HG02763 (cell line): ENCODE data around the gene ATP10A.

Experiments used
- ATAC-seq: cut with Tn5 transposase; IDR thresholded peaks from one replicate; pipeline ENCODE4 v1.9.1; 2021; ENCODE audit warnings: mild to moderate bottlenecking, moderate library complexity; ENCODE audit not compliant: unreplicated experiment

The ATP10A gene

DNA sequence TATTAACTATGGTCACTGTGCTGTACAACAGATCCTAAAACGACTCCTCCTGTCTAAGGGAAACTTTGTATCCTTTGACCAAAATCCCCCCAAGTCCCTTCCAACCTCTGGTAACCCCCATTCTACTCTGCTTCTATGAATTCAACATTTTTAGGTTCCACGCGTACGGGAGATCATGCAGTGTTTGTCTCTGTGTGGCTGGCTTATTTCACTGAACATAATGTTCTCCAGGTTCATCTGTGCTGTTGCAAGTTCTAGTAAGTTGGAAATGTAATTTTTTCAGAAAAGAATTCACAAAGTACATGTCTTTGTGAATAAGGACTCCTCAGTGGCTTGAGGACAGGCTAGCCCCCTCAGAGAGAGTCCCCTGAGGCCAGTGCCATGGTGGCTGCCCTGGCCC, 66.1 kb downstream of the ATP10A start:
- ATAC-seq, result no peak

DNA sequence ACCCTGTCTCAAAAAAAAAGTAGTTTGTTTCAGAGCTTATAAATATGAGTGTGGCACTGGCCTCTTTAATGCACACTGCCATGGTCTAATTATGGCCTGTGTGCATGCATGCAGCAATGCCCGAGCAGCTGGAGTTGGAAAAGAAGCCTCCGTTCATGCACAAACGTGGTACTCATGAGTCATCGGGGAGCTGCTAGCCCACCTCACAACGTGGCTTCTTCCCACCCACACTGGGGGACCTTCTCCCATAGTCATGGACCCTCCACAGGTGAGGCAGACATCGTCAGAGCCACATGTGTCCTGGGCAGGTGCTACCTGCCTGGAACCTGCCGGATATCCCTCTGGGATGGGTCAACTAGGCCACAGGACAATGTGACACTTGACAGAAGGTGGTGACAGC, 66.7 kb downstream of the ATP10A start:
- ATAC-seq, result no peak

DNA sequence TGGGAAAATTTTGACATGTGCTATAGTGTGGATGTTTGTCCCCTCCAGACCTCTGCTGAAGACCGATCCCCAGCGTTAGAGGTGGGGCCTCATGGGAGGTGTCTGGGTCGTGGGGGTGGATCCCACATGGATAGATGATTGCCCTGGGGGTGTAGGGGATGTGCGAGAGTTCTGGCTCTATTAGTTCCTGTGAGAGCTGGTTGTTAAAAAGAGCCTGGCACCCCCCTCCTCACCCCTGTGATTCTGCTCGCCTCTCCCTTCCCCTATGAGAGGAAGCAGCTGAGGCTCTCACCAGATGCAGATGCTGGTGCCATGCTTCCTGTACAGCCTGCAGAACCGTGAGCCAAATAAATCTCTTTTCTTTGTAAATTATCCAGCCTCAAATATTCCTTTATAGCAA, 67.4 kb downstream of the ATP10A start:
- ATAC-seq, result no peak

DNA sequence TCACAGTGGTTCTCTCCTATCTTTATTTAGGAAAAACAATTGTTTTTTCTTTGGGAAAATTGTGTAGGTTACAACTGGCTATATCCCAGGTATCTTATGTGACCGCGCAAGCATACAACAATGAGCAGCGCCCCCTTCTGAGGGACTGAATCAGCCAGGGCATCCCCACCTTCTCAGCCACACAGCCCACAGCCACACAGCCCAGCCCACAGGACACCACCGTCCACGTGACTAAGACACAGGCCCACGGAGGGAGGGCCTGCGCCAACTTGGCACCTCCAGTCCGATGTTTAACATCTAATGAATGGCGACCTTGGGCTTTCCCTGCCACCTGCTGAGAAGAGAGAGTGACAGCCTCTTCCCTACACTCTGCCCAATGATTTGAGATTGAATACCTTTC, 68.1 kb downstream of the ATP10A start:
- ATAC-seq, result no peak

DNA sequence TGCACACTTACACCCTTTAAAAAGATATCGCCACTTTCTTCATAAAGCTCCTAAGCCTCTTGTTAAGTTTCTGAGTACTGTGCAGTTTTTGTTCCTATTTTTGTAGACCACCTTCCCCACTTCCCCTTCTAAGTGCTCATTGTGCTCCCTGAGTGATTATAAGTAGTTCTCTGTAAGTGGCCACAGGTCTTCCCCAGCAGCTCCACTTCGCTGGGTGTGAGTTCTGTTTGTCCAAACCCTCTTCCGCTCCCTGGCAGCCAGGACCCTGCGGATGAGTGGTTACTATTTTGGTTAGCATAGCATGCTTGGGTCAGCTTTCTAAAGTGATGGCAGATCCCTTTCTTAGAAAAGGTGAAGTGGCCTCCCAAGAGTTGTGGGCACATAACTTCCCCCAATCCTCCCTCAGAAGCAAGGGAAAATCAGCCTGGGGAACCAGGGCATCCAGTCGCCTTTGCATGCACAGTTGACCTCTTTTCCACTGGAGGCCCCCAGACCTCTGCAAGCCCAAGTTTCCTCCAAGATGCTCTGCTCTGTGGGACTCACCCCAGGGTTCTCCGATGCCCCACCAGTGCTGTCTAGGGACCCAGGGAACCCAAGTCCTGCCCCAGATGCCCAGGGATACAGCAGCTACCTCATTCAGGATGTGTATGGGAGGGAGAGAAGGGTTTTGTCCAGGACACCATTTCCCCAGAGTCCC, 69.6 kb downstream of the ATP10A start:
- peak; percentile 72 for ATAC-seq

DNA sequence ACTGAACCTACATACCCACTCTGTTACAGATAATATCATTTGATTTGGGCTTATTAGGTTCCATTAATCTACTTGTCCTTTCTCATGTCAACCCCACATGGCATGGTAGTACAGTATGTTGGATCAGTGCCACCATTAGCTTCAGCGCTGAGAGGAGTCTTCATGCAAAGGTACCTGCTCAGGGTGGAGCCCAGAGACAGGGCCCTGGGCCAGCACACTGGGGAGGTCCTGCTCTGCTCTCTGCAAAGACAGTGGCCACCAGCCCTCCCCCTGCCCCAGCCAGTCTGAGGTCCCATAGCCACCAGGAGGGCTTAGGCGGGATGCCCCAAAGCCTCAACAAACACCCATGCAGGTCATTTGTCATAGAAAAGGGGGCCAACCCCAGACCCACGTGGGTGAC, 71.0 kb downstream of the ATP10A start:
- ATAC-seq, result no peak

DNA sequence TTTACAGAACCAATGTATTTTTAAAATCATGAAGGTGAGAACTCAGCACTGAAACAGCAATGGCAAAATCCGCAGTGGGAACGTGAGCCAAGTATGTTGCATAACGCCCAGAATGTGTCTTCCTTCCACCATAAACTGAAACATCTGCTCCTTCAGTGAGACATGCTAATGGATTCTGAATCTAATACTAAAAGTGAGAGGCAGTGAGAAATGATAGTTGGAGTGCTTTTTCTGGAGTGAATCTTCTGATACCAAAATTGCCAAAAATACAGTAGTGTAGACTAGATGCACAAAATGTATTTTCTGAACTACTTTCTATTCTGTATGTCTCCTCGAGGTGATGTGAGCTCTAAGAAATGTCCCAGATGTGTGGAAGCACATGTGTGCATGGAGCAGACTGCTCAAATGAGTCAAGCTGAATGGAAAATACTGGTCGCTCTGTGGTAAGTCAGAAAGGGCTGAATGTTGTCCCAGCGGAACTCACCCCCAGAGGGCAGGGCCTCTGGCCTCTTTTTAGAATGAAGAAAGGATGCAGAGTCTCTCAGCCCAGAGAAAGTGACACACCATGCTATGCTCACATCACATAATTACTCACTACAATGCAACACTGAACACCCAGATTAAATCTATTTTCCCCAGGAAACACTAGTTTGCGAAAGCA, 73.0 kb downstream of the ATP10A start:
- ATAC-seq, result no peak

DNA sequence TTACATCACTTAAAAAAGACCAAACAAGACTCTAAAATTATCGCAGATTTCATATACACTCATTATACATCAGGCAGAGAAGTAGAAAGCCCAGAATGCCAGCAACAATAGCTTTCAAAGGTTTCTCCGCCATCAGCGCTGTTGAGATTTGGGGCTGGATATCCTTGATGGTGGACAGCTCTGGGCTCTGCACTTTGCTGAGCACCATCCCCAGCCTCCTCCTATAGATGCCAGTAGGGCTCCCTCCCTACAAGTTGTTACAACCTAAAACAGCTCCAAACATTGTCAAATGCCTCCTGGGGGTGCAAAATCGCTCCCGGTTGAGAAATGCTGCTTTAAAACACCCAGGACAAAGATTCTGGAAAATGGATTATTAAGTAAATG, 73.5 kb downstream of the ATP10A start:
- ATAC-seq, result no peak

DNA sequence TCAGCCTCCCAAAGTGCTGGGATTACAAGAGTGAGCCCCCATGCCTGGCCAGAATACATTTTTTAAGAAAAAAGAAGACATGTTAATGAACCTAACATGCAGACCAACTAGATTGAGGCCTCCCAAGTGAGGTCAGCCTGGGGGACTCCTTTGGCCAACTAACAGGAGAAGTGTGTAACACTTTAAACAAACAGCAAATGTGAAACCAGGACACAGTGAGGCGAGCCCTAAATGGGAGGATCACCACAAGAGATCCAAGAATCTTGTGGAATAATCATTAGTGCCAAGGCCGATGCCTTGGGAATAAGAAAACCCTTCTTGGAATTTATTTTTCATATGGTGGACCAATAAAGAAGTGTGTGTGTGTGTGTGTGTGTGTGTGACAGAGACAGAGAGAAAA, 73.9 kb downstream of the ATP10A start:
- no peak for ATAC-seq

DNA sequence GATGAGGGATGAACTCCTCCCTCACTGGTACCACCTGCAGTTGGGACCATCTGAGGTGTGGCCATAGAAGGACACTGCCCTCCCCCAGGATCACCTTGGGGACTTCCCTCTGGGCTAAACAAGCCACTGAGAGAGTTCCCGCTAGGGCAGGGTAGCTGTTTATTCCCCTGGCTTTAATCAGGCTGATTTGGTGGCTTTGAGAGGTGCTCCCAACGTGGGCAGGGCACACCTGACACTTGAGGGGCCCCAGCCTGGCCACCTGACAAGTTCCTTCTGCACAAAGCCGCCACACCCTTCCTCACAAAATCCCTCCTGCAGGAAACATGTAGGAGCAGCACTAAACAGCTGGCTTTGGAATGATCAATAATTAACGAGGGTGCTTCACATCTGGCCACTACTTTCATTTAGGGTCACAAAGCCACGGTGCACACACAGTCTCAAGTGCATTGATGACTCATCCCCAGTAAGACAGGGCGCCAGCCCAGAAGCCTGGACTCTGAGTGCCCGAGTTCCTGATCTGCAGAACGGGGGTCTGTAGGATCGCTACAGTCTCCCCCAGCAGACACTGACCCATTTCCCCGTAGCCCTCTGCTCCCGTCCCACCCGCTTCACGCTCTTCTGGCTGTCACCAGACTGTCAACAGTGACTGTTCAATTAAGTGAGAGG, 75.1 kb downstream of the ATP10A start:
- ATAC-seq, result peak; percentile 71

DNA sequence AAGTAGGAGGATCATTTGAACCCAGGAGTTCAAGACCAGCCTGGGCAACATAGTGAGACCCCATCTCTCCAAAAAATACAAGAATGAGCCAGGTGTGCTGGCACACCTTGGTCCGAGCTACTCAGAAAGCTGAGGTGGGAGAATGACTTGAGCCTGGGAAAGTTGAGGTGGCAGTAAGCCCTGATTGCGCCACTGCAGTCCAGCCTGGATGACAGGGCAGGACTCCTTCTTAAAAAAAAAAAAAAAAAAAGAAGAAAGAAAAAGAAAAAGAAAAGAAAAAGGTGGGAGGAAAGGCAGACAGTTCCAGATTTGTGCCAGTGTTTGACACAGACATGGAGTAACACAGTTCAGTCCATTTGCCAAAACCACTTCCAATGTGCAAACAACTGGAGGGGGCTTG, 75.7 kb downstream of the ATP10A start:
- no peak for ATAC-seq

DNA sequence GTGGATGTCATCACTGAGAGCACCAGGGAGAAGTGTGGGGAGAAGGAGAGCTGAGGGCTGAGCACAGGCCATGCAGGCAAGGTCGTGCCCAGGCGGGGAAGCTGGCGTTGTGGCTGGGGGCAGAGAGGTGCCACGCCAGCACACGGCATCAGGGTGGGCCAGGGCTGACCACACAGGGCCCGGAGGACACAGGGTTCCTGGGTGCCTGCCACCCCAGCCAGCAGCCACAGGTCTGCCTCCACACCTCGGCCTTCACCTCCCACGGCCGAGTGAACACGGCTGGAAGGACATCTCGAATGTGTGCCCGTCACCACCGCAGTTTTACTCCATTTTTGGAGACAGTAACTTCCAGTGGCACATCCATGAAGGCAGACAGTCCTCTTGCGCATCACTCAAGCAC, 77.1 kb downstream of the ATP10A start:
- ATAC-seq, result no peak

DNA sequence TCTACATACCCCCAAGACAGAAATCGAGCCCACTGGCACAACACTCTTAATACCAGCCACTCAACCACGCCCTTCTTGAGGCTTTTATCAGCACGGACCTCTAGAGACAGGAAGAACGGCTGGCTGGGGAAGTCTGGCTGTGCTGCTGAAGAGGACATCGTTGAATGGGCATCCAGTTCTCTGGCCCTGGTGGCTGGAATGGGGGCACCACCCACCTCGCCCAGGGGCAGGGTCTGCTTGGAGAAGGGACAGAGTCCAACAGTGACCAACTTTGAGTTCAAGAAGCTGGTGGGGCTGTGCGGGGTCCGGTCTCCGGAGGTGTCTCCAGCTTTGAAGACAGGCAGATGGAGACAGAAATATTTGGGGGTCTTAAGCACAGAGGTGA, 77.5 kb downstream of the ATP10A start:
- ATAC-seq, result no peak

DNA sequence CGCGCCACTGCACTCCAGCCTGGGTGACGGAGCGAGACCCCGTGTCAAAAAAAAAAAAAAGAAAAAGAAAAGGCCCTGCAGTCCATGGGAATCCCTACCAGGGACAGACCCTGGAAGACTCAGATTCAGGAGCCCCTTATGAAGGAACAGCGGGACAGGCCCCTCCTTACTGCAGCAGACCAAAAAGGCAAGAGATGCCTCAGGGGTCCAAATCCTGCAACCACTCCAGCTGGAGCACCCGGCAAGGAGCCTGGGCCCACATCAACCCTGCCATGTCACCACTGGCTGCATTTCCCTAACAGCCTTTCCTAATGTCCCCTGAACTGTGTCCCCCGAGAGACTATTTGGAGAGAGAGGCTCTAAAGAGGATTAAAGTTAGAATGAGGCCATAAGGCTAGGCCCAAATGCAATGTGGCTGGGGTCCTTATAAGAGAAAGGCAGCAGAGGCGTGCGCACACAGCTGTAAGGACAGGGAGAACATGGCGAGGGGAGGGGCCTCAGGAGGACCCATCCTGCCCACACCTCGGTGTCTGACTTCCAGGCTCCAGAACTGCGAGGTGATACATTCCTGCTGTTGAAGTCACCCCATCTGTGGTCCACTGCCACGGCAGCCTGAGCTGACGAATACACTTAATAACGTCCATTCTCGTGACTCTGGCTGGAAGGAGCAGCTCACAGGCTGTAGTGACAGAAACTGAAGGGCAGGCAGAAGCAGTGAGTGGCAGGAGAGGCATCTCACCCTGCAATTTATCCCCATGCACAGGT, 78.1 kb downstream of the ATP10A start:
- no peak for ATAC-seq

DNA sequence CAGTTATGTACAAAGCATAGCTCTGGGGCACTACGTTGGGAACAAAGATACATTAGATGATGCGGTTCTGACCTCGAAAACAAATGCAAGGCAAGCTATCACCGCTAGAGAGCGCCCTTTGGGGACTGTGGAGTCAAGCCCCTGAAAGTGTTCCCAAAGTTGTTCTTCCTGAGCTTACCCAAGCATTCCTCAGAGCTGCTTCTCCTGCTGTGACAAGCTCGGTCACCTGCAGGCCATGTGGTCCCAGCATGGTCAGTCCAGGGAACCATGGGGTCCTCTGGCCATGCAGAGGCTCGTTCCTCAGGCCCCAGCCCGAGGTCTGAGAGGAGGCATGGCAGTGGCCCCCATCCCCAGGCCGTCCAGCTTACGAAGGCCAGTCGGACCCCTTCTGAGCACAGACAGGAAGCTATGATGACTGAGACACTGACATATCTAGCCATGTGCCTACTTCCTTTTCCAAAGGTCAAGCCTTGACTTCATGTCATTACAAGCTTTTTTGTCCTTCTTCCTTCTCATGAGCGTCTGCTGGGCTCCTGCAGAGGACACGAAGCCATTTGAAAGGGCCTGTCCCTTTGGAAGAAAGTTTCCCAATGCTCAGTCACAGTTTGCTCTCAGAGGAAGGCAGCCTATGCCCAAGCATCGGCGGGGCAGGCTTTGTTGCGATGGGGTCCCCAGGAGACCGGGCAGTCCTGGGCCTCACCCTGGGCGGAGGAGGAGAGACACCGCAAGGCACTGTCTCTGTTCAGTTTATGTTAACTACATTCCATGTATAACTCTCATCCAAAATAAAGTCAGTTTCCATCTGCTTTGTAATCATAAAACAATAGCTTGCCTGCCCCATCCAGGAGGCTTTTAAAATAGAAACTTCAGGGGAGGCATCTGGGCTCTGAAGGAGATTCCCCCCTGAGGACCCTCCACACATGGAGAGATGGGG, 79.3 kb downstream of the ATP10A start:
- no peak for ATAC-seq

DNA sequence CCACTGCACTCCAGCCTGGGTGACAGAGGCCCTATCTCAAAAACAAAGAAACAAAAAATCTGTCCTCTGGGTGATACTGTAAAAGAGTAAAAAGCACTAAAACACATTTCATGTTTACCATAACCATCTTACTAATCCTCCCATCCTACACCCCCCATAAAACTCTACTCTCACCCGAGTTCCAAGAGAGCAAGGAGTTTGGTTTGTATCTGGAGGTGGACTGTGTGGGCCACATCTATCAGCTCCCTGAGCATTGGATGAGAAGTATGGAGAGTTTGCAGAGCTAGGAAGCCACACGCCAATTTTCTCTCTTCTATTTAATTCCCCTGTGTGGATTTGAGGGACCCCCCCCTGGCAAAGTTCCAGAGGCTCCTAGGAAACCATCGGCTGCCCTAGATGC, 80.0 kb downstream of the ATP10A start:
- ATAC-seq, result no peak

DNA sequence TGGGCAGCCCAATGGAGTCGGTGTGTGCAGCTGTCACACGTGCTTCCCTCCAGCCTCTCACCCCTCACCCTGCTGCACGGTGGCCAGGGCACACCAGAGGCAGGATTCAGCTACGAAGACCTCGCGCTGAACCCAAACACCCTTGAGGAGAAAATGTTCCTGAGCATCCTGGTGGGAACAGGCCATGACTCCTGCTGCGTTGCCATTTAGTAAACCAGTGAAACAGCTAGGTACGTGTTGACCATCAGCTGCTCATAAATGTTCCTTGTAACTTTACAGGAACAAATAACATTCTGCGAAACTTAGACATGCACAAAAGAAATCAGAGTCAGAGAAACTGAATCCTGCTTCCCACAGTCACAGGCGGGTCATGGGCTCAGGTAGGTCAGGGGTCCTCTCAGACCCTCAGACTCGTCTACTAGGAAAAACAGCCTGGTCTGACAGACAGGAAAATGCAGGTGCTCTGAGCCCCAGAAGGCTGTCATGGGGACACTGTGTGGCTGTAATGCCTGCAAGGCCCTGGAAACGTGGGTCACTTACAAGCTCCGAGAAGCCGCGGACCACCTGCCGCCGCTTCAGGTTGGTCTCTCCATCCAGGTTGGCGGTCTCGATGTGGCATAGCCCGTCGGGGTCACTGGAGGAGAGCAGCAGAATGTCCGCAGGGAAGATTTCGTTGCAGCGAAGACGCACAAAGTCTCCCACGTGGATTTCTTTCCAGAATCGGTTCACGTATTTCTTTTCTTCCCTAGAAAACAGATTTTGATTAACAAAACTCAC, 82.5 kb downstream of the ATP10A start:
- ATAC-seq, result no peak

DNA sequence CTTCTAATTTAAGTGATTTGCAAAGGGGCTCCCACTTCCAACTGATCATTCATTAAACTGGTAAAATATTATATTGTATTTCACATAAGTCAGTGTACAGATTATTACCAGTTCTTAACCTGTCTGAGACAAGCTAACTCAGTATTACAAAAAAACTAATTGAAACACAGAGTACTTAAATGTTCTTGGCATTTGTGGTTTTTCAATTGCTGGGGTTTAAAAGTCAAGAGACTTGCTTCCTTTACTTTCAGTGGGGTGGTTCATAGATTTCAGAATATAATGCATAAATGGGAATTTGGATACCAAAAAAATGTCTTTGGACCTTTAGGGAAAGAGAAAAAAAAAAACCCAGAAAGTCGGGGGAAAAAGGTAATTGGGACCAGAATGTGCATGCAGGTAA, 85.0 kb downstream of the ATP10A start:
- no peak for ATAC-seq

DNA sequence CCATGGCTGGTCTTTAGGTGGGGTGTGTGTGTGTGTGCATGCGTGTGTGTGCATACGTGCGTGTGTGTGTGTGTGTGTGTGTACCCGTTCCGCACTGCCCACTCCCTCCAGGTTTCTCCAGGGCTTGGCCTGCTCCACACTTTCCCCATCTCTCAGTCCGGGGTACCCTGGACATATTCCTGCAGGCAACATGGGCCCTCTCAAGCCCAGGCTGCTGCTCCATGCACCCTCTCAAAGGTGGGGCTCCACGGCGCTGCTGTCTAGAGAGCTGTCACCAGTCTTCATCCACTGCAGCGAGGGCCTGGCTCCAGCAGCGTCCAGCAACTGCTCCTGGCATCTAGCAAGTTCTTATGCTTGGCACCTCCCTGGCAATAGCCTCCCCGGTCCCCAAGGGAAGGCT, 86.1 kb downstream of the ATP10A start:
- ATAC-seq, result no peak
